ENCODE measurements around the gene RPAP2.
A peak's percentile ranks its signal among the peaks of the same experiment; 100 is the strongest.
"Not testable (repeated sequence)": the region's sequence is repeated elsewhere in the genome, so short reads cannot be mapped to it uniquely, and the experiment has no call there.

RPAP2 gene

GRCh38 chr1:92377991-92378390 lies 79.1 kb downstream of the RPAP2 start:
- DNase-seq, result not testable (repeated sequence)

DNA sequence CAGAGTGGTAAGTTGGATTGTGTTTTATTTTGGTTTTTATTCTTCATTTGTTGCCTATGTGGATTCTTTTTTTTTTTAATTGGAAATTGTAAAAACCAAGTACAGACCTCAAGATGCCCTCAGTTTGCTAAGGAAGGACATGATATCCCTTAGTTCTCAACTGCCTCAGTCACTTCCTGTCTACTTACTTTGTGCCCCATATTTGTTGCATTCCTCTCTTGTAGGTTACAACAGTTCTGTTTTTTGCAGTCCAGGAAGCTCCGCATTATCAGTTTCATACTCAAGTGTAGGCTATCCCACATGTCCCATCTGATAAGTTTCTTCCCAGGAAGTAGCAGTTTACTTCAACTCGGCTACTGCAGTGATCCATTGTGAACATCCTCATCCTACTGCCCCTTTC lies 82.0 kb downstream of the RPAP2 start:
- DNase-seq, result no peak

GRCh38 chr1:92393966-92394365 lies 95.1 kb downstream of the RPAP2 start:
- DNase-seq, result not testable (repeated sequence)

DNA sequence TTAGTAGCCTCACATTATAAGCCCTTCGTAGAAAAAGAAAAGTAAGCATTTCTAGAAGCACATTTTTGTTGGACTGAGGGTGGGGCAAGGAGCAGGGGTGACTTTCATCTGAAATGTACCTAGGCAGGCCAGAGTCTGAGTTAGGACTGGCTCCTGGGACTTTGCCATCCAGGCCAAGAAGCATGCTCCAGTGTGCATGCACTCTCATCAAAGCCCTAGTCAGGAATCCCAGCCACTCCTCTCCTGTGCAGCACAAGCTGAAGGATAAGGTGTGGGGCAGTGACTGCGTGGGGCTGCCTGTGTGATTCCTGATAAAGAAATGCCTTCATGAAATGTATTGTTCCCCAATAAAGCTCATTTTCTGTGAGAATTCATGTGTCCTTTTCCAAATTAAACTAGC lies 99.7 kb downstream of the RPAP2 start:
- no peak for DNase-seq

GRCh38 chr1:92399076-92399475 lies 100.2 kb downstream of the RPAP2 start:
- DNase-seq, result no peak

GRCh38 chr1:92404661-92405060 lies 105.8 kb downstream of the RPAP2 start:
- no peak for DNase-seq

DNA sequence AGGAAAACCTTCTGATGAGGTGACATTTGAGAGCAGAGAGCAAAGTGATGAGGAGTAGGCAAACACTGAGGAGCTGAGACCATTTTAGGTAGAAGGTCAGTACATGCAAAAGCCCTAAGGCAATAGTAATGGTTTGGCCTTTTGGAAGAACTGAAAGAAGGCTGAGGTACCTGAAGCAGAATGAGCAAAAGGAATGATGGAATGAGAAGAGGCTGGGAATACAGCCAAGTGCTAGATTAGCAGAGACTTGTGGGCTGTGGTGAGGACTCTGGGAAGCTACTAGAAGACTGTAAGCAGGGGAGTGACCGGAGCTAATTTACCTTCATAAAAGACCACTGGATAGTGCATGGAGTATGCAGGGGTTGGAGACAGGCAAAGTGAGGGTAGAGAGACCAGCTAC lies 110.0 kb downstream of the RPAP2 start:
- no peak for DNase-seq

DNA sequence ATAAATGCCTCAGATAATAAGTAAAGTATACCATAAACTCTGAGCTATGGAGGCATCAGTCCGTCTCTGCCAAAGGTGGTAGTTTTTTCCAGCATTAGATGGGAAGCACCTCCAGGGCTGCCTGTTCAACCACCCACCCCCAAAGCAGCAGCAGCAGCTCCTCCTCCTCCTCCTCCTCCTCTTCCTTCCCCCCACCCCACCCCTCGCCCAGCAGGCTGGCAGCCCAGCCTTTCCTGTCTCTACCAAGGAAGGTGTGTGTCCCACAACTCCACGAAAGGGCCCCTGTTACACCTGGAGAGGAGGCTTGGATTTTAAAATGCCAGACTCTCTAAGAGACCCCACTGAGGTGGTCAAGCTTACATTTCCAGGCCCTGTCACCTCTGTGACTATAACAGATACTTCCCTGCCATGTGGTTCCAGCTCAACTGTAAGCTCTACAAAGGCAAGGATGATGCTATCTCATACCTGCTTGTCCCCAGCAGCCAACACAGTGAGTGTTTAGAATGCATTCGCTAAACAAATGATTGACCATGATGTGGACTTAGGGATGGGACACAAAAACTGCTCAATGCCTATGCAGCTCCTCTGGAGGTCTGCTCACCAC lies 111.2 kb downstream of the RPAP2 start:
- no peak for DNase-seq

- DNase-seq, result peak; percentile 45
Observed at GRCh38 chr1:92410706-92411105, 111.8 kb downstream of the RPAP2 start.

GRCh38 chr1:92411511-92411910 lies 112.7 kb downstream of the RPAP2 start:
- DNase-seq, result no peak

GRCh38 chr1:92419642-92420041 lies 120.8 kb downstream of the RPAP2 start:
- DNase-seq, result no peak

DNA sequence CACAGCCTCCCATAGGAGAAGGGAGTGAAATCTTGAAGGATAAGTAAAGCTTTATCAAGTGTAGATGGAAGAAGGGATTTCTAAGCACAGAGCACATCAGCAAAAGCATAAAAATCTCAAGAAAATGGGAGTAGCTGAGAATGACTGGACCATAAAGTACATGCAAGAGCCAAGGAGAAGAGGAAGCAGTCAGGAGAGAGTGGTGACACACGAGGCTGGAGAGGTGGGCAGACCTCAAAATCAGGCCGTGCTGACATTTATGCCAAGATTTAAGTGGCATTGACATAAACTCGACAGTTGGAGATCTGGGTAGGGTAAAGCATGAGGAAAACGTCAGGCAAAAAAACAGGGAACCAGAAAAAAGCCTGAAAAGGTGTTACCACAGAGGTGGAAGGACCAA lies 125.5 kb downstream of the RPAP2 start:
- DNase-seq, result no peak

- DNase-seq, result no peak
Observed at GRCh38 chr1:92425617-92426016, 126.8 kb downstream of the RPAP2 start.

GRCh38 chr1:92430030-92430429 lies 131.2 kb downstream of the RPAP2 start:
- DNase-seq, result no peak

- not testable (repeated sequence) for DNase-seq
Observed at GRCh38 chr1:92434572-92434971, 135.7 kb downstream of the RPAP2 start.

DNA sequence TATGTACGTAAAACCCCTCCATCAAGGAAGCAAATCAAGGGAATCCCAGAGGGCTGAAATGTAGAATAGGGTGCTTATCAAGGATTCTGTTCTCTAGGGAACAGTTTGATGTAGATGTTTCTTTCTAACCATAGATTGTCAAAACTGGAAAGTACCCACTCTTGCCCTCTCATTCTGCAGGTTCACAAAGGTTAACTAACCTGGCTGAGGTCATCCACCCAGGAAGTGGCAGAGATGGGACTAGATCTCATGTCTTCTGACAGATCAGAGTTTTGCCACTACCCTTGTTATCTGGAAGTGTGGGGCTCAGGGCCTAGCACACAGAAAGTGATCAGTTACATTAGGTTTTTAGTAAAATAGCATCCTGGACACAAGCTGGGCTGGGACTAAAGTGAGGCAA lies 140.4 kb downstream of the RPAP2 start:
- peak; percentile 10 for DNase-seq

- no peak for DNase-seq
Observed at GRCh38 chr1:92441316-92441696, 142.4 kb downstream of the RPAP2 start.

DNA sequence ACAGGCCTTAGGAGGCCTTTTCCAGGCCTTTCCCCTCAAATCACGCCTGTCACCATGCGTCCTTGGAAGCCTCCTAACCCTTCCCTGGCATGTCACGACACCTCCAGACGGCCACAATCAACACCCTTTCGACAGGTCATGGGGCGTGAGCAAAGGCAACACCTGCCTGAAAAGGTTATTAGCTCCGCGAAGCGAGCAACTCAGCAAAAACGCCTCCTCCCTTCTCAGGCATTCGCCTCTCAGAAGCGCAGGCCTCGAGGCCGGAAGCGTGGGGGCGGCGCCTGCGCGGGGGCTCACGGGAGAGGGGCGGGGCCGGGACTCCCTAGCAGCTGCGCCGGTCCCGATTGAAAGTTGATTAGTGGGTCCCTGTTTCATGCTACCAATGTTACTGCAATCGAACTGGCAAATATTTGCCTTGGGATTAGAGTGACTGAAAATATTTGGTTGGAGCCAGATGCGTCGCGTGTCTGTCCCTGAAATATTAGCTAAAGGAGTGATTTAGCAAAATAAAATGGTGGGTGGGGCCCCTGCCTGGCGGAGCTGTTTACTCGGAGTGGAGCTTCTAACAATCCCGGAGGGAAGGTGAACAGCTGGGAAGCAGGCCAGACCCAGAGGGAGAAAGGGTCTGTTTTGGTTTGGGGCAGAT lies 143.0 kb downstream of the RPAP2 start:
- no peak for DNase-seq

DNA sequence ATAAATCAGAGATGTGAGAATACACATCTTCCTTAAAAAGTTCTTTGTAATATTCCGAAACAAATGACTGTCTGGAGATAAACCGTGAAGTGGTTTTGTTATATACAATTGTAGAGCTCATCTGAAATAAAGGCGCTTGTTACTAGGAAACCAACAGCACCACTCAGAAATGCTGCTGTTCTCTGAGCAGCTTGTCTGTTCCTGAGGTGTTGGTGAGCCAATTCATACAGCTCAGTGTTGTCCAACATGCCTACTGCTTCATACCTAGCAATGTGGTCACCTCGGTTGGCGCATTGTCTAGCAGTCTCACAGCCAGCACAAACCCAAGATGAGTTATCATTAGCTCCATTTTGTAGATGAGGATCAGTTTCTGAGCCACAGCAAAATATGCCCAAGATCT lies 143.5 kb downstream of the RPAP2 start:
- no peak for DNase-seq

DNA sequence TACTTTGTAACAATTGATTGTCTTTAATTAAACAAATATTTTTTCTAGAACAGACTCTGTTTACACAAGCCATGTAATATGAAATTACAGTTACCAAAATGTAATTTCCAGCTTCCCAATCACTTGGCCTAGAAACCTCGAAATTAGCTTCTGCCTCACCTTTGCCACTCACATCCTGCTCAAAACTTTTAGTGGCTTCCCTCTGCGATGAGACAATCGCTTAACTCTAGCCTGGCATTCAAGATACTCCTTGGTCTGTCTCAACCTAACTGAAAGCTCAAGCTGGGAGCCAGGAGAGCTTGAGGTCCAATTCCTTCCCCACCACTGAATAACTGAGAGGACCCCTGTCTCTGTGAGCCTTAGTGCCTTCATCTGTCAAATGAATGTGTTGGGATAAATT lies 145.0 kb downstream of the RPAP2 start:
- DNase-seq, result no peak

- no peak for DNase-seq
Observed at GRCh38 chr1:92444351-92444750, 145.5 kb downstream of the RPAP2 start.

GRCh38 chr1:92445865-92446264 lies 147.0 kb downstream of the RPAP2 start:
- no peak for DNase-seq

- no peak for DNase-seq
Observed at GRCh38 chr1:92446546-92446945, 147.7 kb downstream of the RPAP2 start.

- DNase-seq, result no peak
Observed at GRCh38 chr1:92447033-92447681, 148.3 kb downstream of the RPAP2 start.

DNA sequence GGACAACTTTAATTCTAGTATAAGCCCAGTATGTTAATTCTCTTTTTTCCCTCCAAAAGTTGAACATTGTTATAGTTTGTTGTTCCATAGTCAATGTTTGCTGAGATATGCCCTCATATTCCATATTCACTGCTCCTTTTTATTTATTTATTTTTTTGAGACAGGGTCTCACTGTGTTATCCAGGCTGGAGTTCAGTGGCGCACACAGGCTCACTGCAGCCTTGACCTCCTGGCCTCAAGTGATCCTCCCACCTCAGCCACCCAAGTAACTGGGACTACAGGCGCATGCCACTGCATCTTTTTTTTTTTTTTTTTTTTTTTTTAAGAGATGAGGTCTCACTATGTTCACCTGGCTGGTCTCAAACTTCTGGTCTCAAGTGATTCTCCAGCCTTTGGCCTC lies 149.1 kb downstream of the RPAP2 start:
- no peak for DNase-seq
